A549 (cell line): Measurements from ENCODE around the gene GAN. TPM values are rescaled to one million over a fixed set of nuclear protein-coding genes. Genes with fewer than 3 reads are reported as not detected.

Source experiments
- ATAC-seq, 2 experiments: fragments of 200-7000 bp in 1 of 2; fragments of >200 bp in 1 of 2; cut with Nextera tagmentation in 1 of 2; cut with Tn5 transposase in 1 of 2; 3 replicates each; pipeline versions ENCODE4 v1.8.0 to v1.9.1; 2018 to 2020; ENCODE audit warnings: mild to moderate bottlenecking in 1 of 2, moderate library complexity in 1 of 2
- CTCF ChIA-PET: fragments of 300-600 bp; sonication (Branson Sonifier 250); formaldehyde crosslinking; extraction: SDS; loops from one replicate; lab custom pipeline; 2021; ENCODE audit warnings: antibody characterized with exemption, inconsistent platforms; lab: Yijun Ruan, JAX
- POLR2A ChIA-PET: fragments of 350-600 bp; formaldehyde crosslinking; extraction: SDS; loops from one replicate; lab custom pipeline; 2021; ENCODE audit warnings: antibody characterized with exemption, inconsistent platforms; lab: Yijun Ruan, JAX
- DNase-seq, 2 experiments: peaks; one replicate each; pipeline versions ENCODE4 v3.0.0 to v3.0.0-alpha.2; 2011 to 2016; ENCODE audit warnings: low read depth in 1 of 2, low spot score in 1 of 2
- FAIRE-seq: peaks from 2 replicates; lab custom pipeline; 2011; peaks lifted over from hg19 to GRCh38; lab: Jason Lieb, UNC
- H3K27ac ChIP-seq, 2 experiments: fragments of >200 bp; sonication (Bioruptor Twin); formaldehyde crosslinking; 3 replicates each; pipeline ENCODE4 v1.5.1; 2016 to 2017
- H3K4me1 ChIP-seq: fragments of >200 bp; sonication (Bioruptor Twin); formaldehyde crosslinking; 3 replicates; pipeline ENCODE4 v1.6.1; 2016
- H3K4me2 ChIP-seq: fragments of >200 bp; sonication (Bioruptor Twin); formaldehyde crosslinking; 3 replicates; pipeline ENCODE4 v1.6.1; 2016
- H3K4me3 ChIP-seq: fragments of >200 bp; sonication (Bioruptor Twin); formaldehyde crosslinking; 3 replicates; pipeline ENCODE4 v1.5.1; 2016
- H3K9me3 ChIP-seq: fragments of >200 bp; sonication (Bioruptor Twin); formaldehyde crosslinking; 3 replicates; pipeline ENCODE4 v1.6.1; 2016
- CHD2 ChIP-seq: fragments of 150-350 bp; IDR thresholded peaks from 2 replicates; pipeline ENCODE4 v1.6.1; 2014; ENCODE audit warnings: low read length; ENCODE audit not compliant: partially characterized antibody
- EHF ChIP-seq: fragments of 250-450 bp; sonication (Bioruptor Pico); IDR thresholded peaks from 2 replicates; pipeline ENCODE4 v1.5.0; 2020; ENCODE audit warnings: mild to moderate bottlenecking
- EHMT2 ChIP-seq: fragments of 200-600 bp; sonication (generic); IDR thresholded peaks from 2 replicates; pipeline ENCODE4 v1.6.1; 2016; ENCODE audit warnings: antibody characterized with exemption, low read depth, mild to moderate bottlenecking, moderate library complexity
- FOXS1 ChIP-seq: fragments of 250-450 bp; sonication (Bioruptor Pico); IDR thresholded peaks from 2 replicates; pipeline ENCODE4 v1.5.0; 2020; ENCODE audit warnings: mild to moderate bottlenecking, moderate library complexity
- HDAC2 ChIP-seq: fragments of 200-600 bp; sonication (generic); IDR thresholded peaks from 2 replicates; pipeline ENCODE4 v1.6.1; 2016
- HOXB13 ChIP-seq: fragments of 250-450 bp; sonication (Bioruptor Pico); IDR thresholded peaks from 2 replicates; pipeline ENCODE4 v1.5.0; 2020; ENCODE audit warnings: low read depth, mild to moderate bottlenecking, moderate library complexity
- HOXB5 ChIP-seq: fragments of 250-450 bp; sonication (Bioruptor Pico); IDR thresholded peaks from 2 replicates; pipeline ENCODE4 v1.5.0; 2020; ENCODE audit warnings: mild to moderate bottlenecking, moderate library complexity
- MAFK ChIP-seq: fragments of 450-650 bp; IDR thresholded peaks from 2 replicates; pipeline ENCODE4 v1.6.1; 2014; ENCODE audit not compliant: partially characterized antibody
- MAZ ChIP-seq: fragments of 150-350 bp; IDR thresholded peaks from 2 replicates; pipeline ENCODE4 v1.6.1; 2014; ENCODE audit warnings: antibody characterized with exemption, low read depth, low read length, borderline replicate concordance
- NFE2L2 ChIP-seq: fragments of 150-350 bp; conservative IDR thresholded peaks from 2 replicates; pipeline ENCODE4 v1.6.1; 2014; ENCODE audit warnings: low read length
- NPAS2 ChIP-seq: fragments of 250-450 bp; sonication (Bioruptor Pico); IDR thresholded peaks from 2 replicates; pipeline ENCODE4 v1.8.0; 2022; ENCODE audit warnings: mild to moderate bottlenecking, moderate library complexity, borderline replicate concordance
- NR3C1 ChIP-seq: fragments of >200 bp; sonication (Bioruptor Twin); formaldehyde crosslinking; IDR thresholded peaks from 3 replicates; pipeline ENCODE4 v1.6.1; 2017
- PHF8 ChIP-seq: fragments of 200-600 bp; sonication (generic); IDR thresholded peaks from 2 replicates; pipeline ENCODE4 v1.6.1; 2016; ENCODE audit warnings: low read depth, mild to moderate bottlenecking, antibody characterized with exemption, moderate library complexity, borderline replicate concordance
- RARB ChIP-seq: fragments of 250-450 bp; sonication (Bioruptor Pico); IDR thresholded peaks from 2 replicates; pipeline ENCODE4 v1.8.0; 2021; ENCODE audit warnings: mild to moderate bottlenecking, moderate library complexity
- RCOR1 ChIP-seq: fragments of 150-350 bp; IDR thresholded peaks from 2 replicates; pipeline ENCODE4 v1.6.1; 2014; ENCODE audit warnings: antibody characterized with exemption, low read length, low read depth
- RFX5 ChIP-seq: fragments of 450-650 bp; IDR thresholded peaks from 2 replicates; pipeline ENCODE4 v1.7.1; 2014; ENCODE audit warnings: antibody characterized with exemption, mild to moderate bottlenecking, moderate library complexity
- SMC3 ChIP-seq: fragments of >200 bp; sonication (Bioruptor Twin); formaldehyde crosslinking; IDR thresholded peaks from 3 replicates; pipeline ENCODE4 v1.6.1; 2018; ENCODE audit warnings: inconsistent platforms
- SREBF2 ChIP-seq: fragments of 450-650 bp; IDR thresholded peaks from 2 replicates; pipeline ENCODE4 v1.6.1; 2014; ENCODE audit warnings: mild to moderate bottlenecking, moderate library complexity
- ZFP36 ChIP-seq: fragments of 450-650 bp; IDR thresholded peaks from 2 replicates; pipeline ENCODE4 v1.6.1; 2014; ENCODE audit warnings: borderline replicate concordance; ENCODE audit not compliant: partially characterized antibody
- ZNF302 ChIP-seq: fragments of 250-450 bp; sonication (Bioruptor Pico); IDR thresholded peaks from 2 replicates; pipeline ENCODE4 v1.9.0; 2021; ENCODE audit warnings: inconsistent platforms, mild to moderate bottlenecking, moderate library complexity
- WGBS: methylation state at CpG from one replicate; pipeline ENCODE4 v1.1.6; 2017; ENCODE audit errors: missing lambda C conversion rate; 5-methylcytosine and 5-hydroxymethylcytosine counted together
- polyA plus RNA-seq, 4 experiments: library from polyadenylated mRNA; depleted of rRNA in 3 of 4; stranded (reverse); fragments of >200 nt; fragmentation: RNase III in 1 of 4; extraction: RNeasy Plus Mini Kit Qiagen cat#74134 plus additional on column Dnase treatment in 1 of 4; gene quantifications; 2 replicates in 3 of 4; 3 replicates in 1 of 4; pipeline ENCODE4 v1.2.3, GENCODE V29; 2011 to 2017
- TF ChIP-seq, protein P1 (sequence below): IDR thresholded peaks from 2 replicates; pipeline ENCODE4 v1.6.1; 2012
- TF ChIP-seq, protein P2 (sequence below): fragments of 150-350 bp; IDR thresholded peaks from 2 replicates; pipeline ENCODE4 v1.6.1; 2014; ENCODE audit warnings: low read depth, mild to moderate bottlenecking, low read length
- TF ChIP-seq, protein P3 (sequence below): fragments of 250-450 bp; sonication (Bioruptor Pico); IDR thresholded peaks from 2 replicates; pipeline ENCODE4 v1.5.0; 2020; ENCODE audit warnings: low read depth, mild to moderate bottlenecking, moderate library complexity
- TF ChIP-seq, protein P4 (sequence below): fragments of >200 bp; sonication (Bioruptor Twin); formaldehyde crosslinking; IDR thresholded peaks from 3 replicates; pipeline ENCODE4 v1.5.1; 2016

GAN gene
- polyA plus RNA-seq, 2 of the 4 experiments (the other 2 are of a cell fraction) = 2.8 to 8.1 TPM

DNA sequence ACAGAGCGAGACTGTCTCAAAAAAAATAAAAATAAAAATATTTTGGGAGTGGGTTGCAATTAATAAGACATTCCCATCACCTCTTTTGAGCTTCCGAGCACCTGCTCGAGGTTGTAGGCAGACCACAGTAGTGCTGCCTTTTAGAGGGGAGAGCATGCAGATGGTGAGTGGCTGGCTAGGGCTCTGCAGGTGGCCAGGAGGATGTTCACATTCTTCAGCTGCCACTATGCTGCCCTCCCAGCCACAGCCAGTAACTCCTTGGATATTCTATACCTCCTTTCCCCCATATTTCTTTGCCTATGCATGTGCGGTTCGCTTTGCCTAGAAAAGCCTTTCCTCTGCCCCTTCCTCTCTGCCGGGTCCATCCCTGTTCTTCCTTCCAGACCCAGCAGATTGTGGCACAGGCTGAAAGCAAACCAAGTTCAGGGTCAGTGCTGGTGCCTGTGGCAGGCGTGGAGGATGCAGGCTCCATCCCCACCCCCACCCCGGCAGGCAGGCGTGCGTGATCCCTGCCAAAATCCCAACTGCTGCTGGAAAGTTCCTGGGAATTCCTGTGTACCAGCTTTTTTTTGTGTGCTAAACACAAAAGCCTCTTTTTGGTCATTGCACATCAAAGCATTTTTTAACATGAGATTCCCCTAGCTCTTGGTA lies 96.0 kb downstream of the GAN start:
- CTCF ChIA-PET = interaction anchor here (1.0 kb wide), 1 partner anchor 45 kb away, joined by 4 read pairs; no protein-coding TSS in a partner anchor
- H3K4me2 ChIP-seq = peak overlapping the region; percentile 64
- FAIRE-seq = no peak
- H3K9me3 ChIP-seq = no peaks in the 10 kb centered on the region
- POLR2A ChIA-PET = interaction anchor here (0.6 kb wide), 1 partner anchor 96 kb away, joined by 7 read pairs; no protein-coding TSS in a partner anchor
- DNase-seq = no peak
- ATAC-seq = peak; percentile 32; a peak in 4 of 6 replicates
- peaks cover 80% of the 10 kb centered on the region for H3K4me1 ChIP-seq
- TF ChIP-seq SMC3 (no peak), MAZ (no peak), CHD2 (no peak), HOXB13 (0 out of 2 replicates have a peak, but pooled peaks have one; percentile 21), NR3C1 (no peak), NFE2L2 (no peak), EHMT2 (no peak)
- TF ChIP-seq, protein P1, sequence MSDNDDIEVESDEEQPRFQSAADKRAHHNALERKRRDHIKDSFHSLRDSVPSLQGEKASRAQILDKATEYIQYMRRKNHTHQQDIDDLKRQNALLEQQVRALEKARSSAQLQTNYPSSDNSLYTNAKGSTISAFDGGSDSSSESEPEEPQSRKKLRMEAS = peak; percentile 59; the same call in 1 of the 2 replicates
- H3K4me3 ChIP-seq = no peak overlapping the region
- WGBS = 44% methylated on average over 10 of the region's 10 CpGs
- H3K27ac ChIP-seq = peak overlapping the region; percentile 97 to 100

DNA sequence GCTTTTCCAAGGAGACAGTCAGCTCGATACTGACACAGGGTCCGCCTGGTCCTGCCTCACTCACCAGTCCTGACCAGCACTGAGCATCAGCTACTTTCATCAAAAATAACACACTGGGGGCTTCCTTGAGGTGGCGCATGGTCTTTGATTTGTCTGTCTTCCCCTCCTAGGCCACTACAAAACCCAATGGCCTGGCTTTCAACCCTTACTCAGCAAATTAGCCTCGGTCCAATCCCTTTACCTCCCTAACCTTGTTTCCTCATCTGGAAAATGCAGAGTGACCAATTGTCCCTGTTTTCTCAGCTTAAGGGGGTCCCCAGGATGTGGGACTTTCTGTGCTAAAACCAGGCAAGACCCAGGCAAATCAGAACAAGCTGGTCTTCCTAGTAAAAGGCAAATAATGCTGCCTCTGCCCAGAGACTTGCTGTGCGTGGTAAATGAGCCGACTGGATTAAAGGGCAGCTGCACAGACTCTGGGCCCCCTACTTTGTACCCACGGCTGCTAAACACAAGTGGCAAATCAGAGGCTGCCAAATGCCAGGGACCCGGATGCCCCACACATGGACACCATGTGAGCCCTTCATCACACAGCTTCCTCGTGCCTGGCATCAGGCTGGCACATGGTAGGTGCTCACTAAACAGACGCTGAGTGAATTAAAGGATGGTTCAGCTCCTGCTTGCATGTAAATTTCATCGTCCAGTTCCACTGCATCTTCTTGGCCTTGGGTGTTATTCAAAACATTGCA lies 98.7 kb downstream of the GAN start:
- TF ChIP-seq MAFK (peak; percentile 85), PHF8 (no peak), RFX5 (no peak)
- TF ChIP-seq, protein P1 = peak; percentile 47; the same call in 1 of the 2 replicates
- DNase-seq = no peak
- H3K9me3 ChIP-seq = no peaks in the 10 kb centered on the region
- no peak for ATAC-seq
- ChIA-PET POLR2A (no interaction called here), CTCF (interaction anchor here (0.6 to 2.0 kb wide), 7 partner anchors 9 to 104 kb away, joined by 3 to 8 read pairs (median 4); no protein-coding TSS in a partner anchor)
- H3K4me3 ChIP-seq = no peak overlapping the region
- H3K4me1 ChIP-seq = peaks cover 64% of the 10 kb centered on the region
- H3K4me2 ChIP-seq = no peak overlapping the region
- peak overlapping the region; percentile 65 to 100 for H3K27ac ChIP-seq
- FAIRE-seq = no peak
- 85% methylated on average over 11 of the region's 11 CpGs for WGBS

DNA sequence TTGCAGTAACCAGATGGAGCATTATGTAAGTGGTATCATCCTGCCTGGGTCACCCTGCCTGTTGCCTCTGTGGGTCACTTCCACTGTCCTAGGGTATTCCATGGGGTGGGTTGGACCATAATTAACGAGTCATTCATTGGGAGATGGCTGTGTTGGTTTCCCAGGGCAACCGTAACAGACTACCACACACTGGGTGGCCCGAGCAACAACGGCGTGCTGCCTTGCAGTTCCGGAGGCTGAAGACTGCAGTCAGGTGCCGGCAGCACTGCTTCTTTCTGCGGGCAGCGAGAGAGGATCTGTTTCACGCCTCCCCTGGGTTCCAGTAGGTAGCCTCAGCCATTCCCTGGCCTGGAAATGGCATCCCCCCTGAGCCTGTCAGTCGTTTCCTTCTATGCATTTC lies 101.0 kb downstream of the GAN start:
- WGBS = 83% methylated on average over 9 of the region's 11 CpGs
- FAIRE-seq (no peak), DNase-seq (no peak), ATAC-seq (peak in 1 of 2 experiments; percentile 38; a peak in 3 of 6 replicates)
- POLR2A ChIA-PET = interaction anchor here (0.7 kb wide), 1 partner anchor 14 kb away, joined by 8 read pairs; no protein-coding TSS in a partner anchor
- CTCF ChIA-PET = no interaction called here
- TF ChIP-seq SMC3 = no peak
- TF ChIP-seq HOXB5 (CRISPR knock-in tag) = no peak
- TF ChIP-seq, protein P2, sequence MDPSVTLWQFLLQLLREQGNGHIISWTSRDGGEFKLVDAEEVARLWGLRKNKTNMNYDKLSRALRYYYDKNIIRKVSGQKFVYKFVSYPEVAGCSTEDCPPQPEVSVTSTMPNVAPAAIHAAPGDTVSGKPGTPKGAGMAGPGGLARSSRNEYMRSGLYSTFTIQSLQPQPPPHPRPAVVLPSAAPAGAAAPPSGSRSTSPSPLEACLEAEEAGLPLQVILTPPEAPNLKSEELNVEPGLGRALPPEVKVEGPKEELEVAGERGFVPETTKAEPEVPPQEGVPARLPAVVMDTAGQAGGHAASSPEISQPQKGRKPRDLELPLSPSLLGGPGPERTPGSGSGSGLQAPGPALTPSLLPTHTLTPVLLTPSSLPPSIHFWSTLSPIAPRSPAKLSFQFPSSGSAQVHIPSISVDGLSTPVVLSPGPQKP = no peak
- no peak for TF ChIP-seq HDAC2
- TF ChIP-seq ZFP36 = no peak
- H3K27ac ChIP-seq = peak overlapping the region in 1 of 2 experiments; percentile 100; a peak in 3 of 6 replicates
- H3K4me1 ChIP-seq = peaks cover 50% of the 10 kb centered on the region
- H3K4me2 ChIP-seq = no peak overlapping the region
- H3K9me3 ChIP-seq = no peaks in the 10 kb centered on the region
- H3K4me3 ChIP-seq = no peak overlapping the region

DNA sequence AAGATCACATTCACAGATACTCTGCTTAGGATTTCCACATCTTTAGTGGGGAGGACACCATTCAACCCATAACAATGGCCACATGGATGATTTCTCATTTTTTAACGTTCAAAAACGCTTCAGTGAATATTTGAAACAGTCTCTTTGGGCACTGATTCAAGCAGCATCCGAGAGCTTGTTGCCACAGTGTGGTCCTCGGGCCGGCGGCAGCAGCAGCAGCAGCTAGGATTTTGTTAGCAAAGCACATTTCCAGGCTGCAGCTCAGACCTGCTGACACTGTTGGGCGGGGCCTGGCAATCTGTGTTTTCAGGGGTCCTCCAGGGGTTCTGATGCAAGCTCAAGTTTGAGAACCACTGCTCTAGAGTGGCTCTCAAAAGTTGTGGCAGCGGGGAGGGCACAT lies 102.0 kb downstream of the GAN start:
- Histone ChIP-seq H3K9me3 (peaks cover 3% of the 10 kb centered on the region), H3K4me1 (peaks cover 40% of the 10 kb centered on the region), H3K4me3 (no peak overlapping the region), H3K4me2 (no peak overlapping the region), H3K27ac (peak overlapping the region in 1 of 2 experiments; percentile 100; a peak in 3 of 6 replicates)
- FAIRE-seq = no peak
- ATAC-seq = no peak
- ChIA-PET POLR2A (no interaction called here), CTCF (interaction anchor here (0.6 to 1.3 kb wide), 4 partner anchors 11 to 48 kb away, joined by 3 to 8 read pairs (median 3); no protein-coding TSS in a partner anchor)
- TF ChIP-seq, protein P3, sequence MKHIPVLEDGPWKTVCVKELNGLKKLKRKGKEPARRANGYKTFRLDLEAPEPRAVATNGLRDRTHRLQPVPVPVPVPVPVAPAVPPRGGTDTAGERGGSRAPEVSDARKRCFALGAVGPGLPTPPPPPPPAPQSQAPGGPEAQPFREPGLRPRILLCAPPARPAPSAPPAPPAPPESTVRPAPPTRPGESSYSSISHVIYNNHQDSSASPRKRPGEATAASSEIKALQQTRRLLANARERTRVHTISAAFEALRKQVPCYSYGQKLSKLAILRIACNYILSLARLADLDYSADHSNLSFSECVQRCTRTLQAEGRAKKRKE (CRISPR knock-in tag) = no peak
- no peak for TF ChIP-seq EHF
- TF ChIP-seq SREBF2 = no peak
- no peak for TF ChIP-seq ZFP36
- no peak for TF ChIP-seq RCOR1
- TF ChIP-seq RARB (CRISPR knock-in tag) = no peak
- no peak for TF ChIP-seq HOXB5 (CRISPR knock-in tag)
- TF ChIP-seq, protein P4, sequence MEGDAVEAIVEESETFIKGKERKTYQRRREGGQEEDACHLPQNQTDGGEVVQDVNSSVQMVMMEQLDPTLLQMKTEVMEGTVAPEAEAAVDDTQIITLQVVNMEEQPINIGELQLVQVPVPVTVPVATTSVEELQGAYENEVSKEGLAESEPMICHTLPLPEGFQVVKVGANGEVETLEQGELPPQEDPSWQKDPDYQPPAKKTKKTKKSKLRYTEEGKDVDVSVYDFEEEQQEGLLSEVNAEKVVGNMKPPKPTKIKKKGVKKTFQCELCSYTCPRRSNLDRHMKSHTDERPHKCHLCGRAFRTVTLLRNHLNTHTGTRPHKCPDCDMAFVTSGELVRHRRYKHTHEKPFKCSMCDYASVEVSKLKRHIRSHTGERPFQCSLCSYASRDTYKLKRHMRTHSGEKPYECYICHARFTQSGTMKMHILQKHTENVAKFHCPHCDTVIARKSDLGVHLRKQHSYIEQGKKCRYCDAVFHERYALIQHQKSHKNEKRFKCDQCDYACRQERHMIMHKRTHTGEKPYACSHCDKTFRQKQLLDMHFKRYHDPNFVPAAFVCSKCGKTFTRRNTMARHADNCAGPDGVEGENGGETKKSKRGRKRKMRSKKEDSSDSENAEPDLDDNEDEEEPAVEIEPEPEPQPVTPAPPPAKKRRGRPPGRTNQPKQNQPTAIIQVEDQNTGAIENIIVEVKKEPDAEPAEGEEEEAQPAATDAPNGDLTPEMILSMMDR = no peak
- TF ChIP-seq ZNF302 (CRISPR knock-in tag) = no peak
- no peak for TF ChIP-seq FOXS1
- no peak for TF ChIP-seq NPAS2 (CRISPR knock-in tag)
- WGBS = 85% methylated on average over 8 of the region's 8 CpGs
- no peak for DNase-seq
